ENCODE measurements around the gene GOT1.

GOT1 gene

GRCh38 chr10:99430451-99431189 is at the start of gene GOT1:
GOT1 (minus strand) TSS chr10:99430624; CDS start chr10:99430565, 59 bp downstream.
- peak; percentile 98 for DNase-seq

DNA sequence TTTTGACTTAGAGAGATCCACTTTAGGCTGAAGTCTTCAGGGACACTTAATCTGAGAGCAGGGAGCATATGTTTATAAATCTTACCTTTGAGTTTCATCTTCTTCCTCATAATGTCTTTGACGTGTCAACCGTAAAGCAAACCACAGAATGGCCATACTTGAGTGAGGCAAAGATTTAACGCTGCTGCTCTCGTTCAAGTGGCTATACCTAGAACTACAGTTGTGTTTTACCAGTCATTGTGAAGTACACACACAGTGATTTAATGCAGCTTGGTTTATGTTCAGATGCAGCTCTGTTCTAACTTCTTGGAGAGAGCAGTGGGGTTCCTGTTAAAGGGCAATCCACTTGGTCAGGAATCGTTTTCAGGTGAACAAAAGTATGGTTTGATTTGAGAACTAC is 39.9 kb upstream of the GOT1 start:
- DNase-seq = no peak

DNA sequence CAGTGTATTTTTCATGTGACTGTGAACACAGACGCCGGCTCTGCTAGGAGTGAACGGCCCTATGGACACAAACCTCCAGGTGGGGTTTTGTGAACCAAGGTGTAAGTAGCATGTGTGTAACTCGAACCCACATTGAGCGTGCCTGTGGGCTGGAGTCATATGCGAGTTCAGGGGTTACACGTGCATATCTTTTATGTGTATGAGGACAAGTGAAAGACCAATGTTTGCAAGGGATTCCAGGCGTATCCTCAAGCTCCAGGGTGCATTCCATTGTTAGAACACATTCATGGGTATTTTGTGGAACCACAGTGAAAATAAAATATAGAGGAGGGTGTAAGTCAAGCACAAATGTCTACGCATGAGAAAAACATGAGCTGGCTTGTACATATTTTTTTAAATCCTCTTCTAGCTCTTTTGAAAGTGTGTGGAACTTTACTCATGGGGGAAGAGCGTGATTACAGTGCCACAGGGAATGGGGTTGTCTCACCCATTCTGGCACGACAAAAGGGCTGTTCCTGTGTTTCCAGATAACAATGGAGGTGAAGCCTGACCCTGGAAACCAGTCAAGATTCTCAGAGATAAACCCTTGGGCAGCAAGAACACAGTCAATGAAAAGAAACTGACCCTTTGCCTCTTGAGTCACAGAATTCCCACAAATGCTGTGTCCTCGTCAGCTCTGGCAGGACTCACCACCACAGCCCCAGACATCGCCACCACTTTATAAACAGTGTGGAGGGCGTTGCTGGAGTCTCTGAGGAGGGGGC is 37.0 kb upstream of the GOT1 start:
- no peak for DNase-seq

GRCh38 chr10:99466632-99467223 is 36.3 kb upstream of the GOT1 start:
- no peak for DNase-seq

DNA sequence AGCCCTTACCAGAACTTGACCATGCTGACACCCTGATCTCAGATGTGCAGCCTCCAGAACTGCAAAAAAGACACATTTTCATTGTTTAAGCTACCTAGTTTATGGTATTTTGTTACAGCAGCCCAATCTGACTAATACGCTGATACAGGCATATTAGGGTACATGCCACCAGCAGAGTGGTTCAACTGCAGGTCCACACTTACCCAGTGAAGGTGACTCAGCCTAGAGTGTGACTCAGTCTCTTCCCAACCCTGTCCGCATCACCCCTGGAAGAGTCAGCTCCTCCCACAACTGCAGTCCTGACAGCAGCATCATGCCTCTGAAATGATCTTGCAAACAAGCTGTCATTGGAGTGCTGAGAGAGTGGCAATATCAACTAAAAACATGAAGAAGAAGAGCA is 30.8 kb upstream of the GOT1 start:
- DNase-seq = no peak

DNA sequence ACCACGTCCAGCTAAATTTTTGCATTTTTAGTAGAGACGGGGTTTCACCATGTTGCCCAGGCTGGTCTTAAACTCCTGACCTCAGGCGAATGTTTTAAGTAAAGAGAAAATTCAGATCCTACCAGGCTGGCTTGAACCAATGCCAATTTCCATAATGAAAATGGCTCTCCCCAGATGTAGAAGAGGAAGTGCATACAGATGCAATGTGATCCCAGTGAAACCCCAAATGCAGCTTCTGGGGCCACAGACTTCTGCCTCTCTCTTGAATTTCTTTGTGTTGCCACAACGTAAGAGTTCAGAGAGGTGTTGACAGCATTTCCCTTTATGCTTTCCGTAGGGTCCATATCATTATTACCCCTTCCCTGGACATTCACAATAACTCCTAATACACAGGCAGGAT is 29.6 kb upstream of the GOT1 start:
- DNase-seq = no peak

- DNase-seq = no peak
These were observed 28.8 kb upstream of the GOT1 start for GRCh38 chr10:99459217-99459616.

DNA sequence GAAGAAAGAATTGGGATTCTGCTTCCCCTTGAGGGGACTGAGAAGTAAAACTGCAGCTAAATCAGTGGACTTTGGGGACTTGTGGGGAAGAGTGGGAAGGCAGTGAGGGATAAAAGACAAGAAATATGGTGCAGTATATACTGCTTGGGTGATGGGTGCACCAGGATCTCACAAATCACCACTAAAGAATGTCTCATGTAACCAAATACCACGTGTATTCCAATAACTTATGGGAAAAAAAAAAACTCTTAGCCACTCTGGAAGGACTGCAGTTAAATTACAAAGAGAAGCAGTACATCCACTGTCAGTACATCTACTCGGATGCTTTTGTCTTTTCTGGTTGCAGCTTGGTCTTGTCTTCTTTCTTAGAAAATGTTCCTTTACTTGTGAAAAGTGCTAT is 27.4 kb upstream of the GOT1 start:
- no peak for DNase-seq

- no peak for DNase-seq
These were observed 26.5 kb upstream of the GOT1 start for GRCh38 chr10:99456931-99457288.

DNA sequence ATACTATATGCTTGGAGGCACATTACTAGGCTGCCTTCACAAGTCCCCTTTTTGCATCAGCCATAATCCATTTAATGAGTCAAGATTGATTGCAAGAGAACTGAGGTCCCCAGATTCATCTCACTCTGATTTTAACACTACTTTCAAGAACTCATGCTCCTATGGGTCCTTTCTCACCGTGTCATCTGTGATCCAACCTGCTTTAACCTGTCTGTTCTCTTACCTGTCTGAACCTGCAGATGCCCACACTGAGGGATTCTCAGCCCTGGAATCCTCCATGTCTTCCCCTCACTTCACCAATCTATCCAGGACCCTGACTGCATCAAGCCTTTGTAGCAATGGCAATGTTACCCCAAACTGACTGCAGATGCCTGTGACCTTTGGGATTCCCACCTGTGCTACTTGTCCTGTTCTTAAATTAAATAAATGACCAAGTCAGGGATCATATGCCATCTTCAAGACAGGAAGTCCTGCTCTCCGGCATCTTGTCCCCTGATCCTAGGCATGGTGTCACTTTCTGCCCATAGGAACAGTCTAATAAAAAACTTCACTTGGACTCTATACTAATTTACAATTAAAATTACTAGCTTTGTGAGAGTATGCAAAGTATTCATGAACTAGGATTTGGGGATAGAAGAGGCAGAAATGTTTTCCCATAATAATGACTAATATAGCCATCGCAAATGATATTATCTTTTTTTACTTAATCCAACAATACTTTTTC is 25.9 kb upstream of the GOT1 start:
- no peak for DNase-seq

DNA sequence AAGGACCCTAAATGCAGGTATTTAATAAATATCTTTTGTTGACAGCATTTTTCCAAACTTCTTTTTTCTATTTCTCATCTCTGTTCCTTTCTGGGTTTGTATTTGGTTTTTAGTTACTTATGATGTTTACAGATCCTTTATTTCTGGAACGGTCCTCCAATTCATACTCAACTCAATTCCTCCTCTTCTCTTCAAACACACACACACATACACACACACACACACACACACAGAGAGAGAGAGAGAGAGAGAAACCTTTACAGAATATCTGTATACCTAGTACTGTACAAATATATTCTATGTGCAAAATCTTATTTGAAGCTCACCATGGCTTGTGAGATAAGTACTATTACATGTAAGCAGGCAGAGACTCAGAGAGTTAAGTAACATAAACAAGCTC is 21.6 kb upstream of the GOT1 start:
- DNase-seq = no peak

DNA sequence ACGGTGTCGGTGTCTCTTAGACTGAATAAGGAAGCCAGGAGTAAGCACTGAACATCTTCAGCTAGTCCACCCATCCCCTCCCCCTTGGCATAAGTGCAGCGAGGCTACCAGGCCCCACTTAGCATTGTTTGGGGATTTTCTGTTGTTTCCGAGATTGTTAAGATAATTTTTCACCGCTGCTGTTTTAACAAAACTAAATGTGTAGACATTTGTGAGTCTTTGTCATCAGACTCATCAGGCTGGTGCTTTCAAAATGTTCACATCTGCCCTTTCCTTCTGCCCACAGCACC is 21.0 kb upstream of the GOT1 start:
- no peak for DNase-seq

DNA sequence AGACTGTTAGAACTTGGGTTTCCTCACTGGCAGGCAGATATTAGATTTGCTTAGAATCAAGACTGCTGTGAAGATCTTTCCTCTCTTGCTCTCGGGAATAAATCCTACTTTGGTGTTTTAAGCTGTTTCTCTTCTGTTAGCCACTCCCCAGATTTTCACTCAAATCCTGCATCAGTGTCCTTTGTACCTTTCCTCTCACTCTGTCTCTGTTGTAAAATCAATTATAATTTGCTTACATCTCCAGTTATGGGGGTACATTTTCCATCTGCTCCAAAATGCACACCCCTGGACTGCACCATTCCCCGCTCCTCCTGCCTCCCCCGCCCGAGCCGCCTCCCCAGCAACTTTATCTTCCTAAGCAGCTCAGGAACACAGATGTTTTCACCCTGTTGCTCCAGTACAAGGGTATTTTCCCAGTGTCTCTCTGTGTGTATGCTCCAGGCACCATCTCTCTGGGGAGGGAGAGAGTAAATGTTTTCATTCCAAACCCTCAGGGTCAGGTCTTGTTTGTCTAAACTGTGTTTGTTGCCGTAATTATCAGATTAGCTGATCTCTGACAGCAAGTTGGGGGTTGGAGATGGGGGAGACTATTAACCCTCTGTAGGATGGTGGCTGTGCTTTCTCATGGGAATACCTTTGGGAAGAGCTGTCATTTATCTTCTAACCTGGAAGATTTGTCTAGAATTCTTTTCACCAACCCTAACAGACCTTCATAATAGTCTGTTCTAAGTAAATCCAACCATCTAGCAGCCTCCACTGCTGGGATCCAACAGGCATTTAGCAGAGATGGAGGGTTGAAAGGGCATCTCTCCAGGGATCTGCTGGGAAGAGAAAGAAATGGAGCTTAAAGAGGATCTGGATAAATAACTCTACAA is 20.4 kb upstream of the GOT1 start:
- DNase-seq = no peak

GRCh38 chr10:99450156-99450555 is 19.7 kb upstream of the GOT1 start:
- DNase-seq = no peak

GRCh38 chr10:99449023-99449422 is 18.6 kb upstream of the GOT1 start:
- DNase-seq = no peak

GRCh38 chr10:99444383-99445045 is 14.1 kb upstream of the GOT1 start:
- no peak for DNase-seq

GRCh38 chr10:99443500-99443899 is 13.1 kb upstream of the GOT1 start:
- DNase-seq = no peak

- DNase-seq = no peak
These were observed 12.0 kb upstream of the GOT1 start for GRCh38 chr10:99442394-99442793.

DNA sequence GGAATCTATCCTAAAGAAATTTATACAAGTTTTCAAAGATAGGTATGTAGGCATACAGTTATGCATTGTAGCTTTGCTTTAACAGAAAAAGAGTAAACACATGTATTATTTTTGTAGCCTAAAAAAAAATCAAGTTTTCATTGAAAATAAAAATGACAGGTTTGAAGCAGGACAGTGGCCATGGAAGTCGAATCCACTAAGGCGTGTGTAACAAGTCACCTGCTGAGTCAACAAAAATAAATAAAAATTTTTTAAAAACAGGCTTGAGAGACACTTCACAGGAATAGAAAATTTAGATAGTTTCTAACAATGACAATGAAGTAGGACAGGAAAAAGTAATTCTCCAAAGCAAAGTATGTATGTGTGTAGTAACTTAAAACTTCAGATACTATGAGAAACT is 8.5 kb upstream of the GOT1 start:
- DNase-seq = no peak

- peak; percentile 30 for DNase-seq
These were observed 5.7 kb upstream of the GOT1 start for GRCh38 chr10:99435986-99436638.

DNA sequence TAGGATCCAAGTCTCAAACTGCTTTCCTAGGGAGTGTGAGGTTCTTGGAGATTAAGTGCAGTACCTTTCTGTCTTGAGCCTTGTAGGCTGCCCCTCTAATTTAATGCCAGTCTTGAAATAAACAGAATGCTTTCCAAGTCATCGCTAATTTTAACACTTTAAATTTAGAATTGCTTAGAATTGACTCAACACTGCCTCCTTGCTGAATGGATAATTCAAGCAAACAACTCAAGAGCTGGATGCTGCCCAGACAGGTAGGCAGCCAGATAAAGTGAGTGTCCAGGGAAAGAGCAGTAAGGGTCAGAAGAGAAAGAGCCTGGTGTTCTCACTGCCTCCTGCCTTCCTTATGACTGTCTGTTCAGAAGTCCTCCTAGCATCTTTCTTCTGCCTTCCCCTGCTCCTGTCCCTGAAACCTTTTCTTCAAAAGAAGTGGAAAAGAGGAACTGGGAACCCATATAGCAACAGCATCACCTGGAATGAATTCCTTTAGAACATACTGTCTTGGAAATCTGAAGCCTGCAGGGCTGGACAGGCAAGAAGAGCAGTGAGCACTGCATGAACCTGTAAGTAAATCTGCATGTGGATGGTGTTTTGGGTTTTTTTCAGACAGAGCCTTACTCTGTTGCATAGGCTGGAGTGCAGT is 3.1 kb upstream of the GOT1 start:
- no peak for DNase-seq

All from NCI-H1105 (cell line).